Measurements from ENCODE around the gene ZER1.

The ZER1 gene

DNA sequence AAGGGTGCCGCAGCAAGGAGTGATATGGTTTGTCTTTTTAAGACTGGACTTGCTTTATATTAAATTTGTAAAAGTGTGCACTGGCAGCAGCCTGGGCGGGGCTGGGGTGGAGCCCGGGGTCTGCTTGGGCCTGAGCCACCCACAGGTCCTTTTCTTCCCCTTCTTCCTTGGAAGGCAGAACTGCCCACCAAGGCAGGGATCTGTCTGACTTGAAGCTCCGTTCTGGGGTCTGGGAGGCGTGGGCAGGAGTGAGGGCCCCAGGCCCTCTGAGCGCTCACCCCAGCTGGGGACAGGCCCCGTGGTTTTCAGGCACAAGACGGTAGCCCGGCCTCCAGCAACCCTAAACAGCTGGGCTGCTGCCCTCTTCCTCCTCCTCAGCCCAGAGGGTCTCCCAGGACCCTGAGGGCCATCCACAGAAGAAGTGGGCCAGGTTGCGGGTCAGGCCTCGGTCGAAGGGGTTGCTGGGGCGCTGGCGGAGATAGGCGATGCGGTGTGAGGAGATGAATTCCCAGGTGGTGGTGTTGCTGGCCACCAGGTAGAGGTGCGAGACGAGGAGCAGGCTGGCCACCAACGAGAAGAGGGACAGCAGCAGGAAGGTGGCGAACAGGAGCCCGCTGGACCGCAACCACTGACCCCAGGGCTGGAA lies 50.8 kb downstream of the ZER1 start:
- Histone ChIP-seq H3K36me3 (peaks cover 64% of the 10 kb centered on the region), H3K4me3 (no peak overlapping the region), H3K9me3 (no peaks in the 10 kb centered on the region), H3K4me2 (peak overlapping the region; percentile 26; the same call in 1 of the 2 replicates), H3K4me1 (peaks cover 58% of the 10 kb centered on the region), H3K27ac (peak overlapping the region; percentile 35; the same call in 1 of the 2 replicates), H3K27me3 (no peaks in the 10 kb centered on the region), H4K20me1 (no peaks in the 10 kb centered on the region), H3K9ac (0 out of 2 replicates have a peak overlapping the region, but pooled peaks have one; percentile 41)
- no peak for TF ChIP-seq Cebpa-rat (IDR thresholded peaks at IDR 0.05)

DNA sequence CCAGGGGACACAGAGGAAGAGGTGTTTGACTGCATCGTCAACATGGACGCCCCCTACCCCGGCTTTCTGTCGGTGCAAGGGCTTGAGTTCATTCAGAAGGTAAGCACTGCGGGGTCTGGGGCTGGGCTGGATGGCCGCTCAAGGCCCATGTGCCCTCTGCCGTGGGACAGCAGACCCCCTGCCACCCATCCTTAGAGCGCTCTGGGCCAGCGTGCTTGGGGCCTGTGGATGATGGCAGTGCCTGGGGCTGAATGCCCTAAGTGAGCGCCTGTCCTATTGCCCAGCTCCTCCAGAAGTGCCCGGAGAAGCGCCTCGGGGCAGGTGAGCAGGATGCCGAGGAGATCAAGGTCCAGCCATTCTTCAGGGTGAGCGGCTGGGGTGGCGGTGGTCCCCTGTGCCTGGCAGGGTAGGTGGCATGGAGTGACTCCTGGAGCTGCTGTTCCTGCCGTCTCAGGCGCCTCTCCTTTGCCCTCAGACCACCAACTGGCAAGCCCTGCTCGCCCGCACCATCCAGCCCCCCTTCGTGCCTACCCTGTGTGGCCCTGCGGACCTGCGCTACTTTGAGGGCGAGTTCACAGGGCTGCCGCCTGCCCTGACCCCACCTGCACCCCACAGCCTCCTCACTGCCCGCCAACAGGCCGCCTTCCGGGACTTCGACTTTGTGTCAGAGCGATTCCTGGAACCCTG lies 51.7 kb downstream of the ZER1 start:
- Histone ChIP-seq H3K4me2 (peak overlapping the region; percentile 26; the same call in 1 of the 2 replicates), H3K9me3 (no peaks in the 10 kb centered on the region), H3K27ac (peak overlapping the region; percentile 35; the same call in 1 of the 2 replicates), H3K27me3 (no peaks in the 10 kb centered on the region), H3K4me1 (peaks cover 50% of the 10 kb centered on the region), H3K4me3 (no peak overlapping the region), H3K36me3 (peaks cover 73% of the 10 kb centered on the region), H3K9ac (0 out of 2 replicates have a peak overlapping the region, but pooled peaks have one; percentile 41), H4K20me1 (no peaks in the 10 kb centered on the region)
- no peak for TF ChIP-seq Cebpa-rat (IDR thresholded peaks at IDR 0.05)

DNA sequence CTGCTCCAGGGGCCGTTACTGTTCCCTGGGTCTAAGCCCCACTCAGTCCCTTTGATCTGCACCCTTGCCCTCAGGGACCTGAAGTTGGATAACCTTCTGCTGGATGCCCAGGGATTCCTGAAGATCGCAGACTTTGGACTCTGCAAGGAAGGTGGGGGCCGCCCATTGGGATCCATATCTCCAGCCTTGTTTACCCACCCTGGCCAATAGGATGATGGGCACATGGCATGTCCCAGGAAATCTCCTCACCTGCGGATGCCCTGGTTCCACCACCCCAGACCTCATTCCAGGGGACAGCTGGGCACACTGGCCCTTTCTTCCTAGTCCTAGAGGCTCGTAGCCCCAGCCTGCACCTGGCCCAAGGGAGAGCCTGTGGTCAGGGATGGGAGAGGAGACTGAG lies 53.3 kb downstream of the ZER1 start:
- Histone ChIP-seq H3K9ac (no peak overlapping the region), H3K4me1 (peaks cover 46% of the 10 kb centered on the region), H3K27me3 (no peaks in the 10 kb centered on the region), H3K9me3 (no peaks in the 10 kb centered on the region), H3K27ac (no peak overlapping the region), H3K4me3 (no peak overlapping the region), H3K36me3 (peaks cover 89% of the 10 kb centered on the region), H4K20me1 (no peaks in the 10 kb centered on the region), H3K4me2 (no peak overlapping the region)
- no peak for TF ChIP-seq Cebpa-rat (IDR thresholded peaks at IDR 0.05)

DNA sequence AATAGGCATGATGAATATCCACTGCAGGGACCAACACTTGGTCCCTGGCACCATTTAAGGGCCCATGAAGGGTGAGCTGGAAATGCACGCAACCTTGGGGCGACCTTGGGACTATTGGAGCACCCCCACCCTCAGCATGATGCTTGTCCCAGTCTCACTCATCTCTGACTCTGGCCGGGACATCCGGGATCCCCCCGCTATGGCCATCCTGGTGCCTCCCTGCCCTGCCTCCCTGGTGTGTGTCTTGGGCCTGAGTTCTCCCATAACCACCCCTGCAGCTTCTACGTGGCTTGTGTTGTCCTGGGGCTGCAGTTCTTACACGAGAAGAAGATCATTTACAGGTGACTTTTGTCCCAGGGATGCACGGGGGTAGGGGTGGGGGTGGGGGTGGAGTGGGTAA lies 53.7 kb downstream of the ZER1 start:
- Histone ChIP-seq H3K9me3 (no peaks in the 10 kb centered on the region), H3K4me1 (peaks cover 42% of the 10 kb centered on the region), H3K9ac (no peak overlapping the region), H4K20me1 (no peaks in the 10 kb centered on the region), H3K27ac (no peak overlapping the region), H3K4me3 (no peak overlapping the region), H3K4me2 (no peak overlapping the region), H3K36me3 (peaks cover 93% of the 10 kb centered on the region), H3K27me3 (no peaks in the 10 kb centered on the region)
- TF ChIP-seq Cebpa-rat (IDR thresholded peaks at IDR 0.05), result no peak

DNA sequence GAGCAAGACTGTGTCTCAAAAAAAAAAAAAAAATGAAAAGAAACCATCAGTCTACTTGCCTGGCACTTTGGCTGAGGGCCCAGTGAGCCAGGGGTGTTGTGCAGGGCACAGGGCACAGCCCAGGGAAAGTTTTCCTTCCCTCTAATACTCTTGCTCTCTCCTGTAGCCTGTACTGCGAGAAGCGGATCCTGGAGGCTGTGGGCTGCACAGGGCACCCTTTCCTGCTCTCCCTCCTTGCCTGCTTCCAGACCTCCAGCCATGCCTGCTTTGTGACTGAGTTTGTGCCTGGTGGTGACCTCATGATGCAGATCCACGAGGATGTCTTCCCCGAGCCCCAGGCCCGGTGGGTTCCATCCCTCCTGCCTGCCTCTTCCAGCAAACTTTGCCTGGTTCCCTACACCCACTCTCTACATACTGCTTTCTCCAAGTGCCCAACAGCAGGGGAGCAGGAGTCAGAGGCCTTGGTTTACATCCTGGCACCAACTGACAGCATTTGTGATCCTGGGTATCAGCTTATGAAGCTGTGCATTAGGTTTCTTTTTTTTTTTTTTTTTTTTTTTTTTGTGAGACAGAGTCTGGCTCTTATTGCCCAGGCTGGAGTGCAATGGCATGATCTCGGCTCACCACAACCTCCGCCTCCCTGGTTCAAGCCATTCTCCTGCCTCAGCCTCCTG lies 55.0 kb downstream of the ZER1 start:
- peaks cover 99% of the 10 kb centered on the region for H3K36me3 ChIP-seq
- H3K27me3 ChIP-seq, result no peaks in the 10 kb centered on the region
- H3K27ac ChIP-seq, result no peak overlapping the region
- H3K4me2 ChIP-seq, result no peak overlapping the region
- TF ChIP-seq Cebpa-rat (IDR thresholded peaks at IDR 0.05), result no peak
- H3K4me1 ChIP-seq, result peaks cover 28% of the 10 kb centered on the region
- H3K9me3 ChIP-seq, result no peaks in the 10 kb centered on the region
- no peak overlapping the region for H3K9ac ChIP-seq
- no peaks in the 10 kb centered on the region for H4K20me1 ChIP-seq
- no peak overlapping the region for H3K4me3 ChIP-seq

DNA sequence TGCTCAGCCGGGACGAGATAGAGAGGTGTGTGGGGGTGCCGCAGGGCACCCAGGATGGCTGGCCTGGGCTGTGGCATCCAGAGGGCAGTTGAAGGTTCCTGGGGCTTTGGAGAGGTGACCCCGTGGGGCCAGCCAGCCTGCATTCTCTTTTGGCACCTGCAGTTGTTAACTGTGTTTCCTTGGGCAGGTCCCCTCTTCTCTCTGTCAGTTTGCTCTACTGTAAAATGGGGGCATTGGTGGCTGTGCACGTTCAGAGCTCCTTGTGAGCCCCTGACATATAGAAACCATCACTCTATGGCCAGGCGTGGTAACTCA lies 56.3 kb downstream of the ZER1 start:
- peaks cover 18% of the 10 kb centered on the region for H3K4me1 ChIP-seq
- H3K4me2 ChIP-seq, result no peak overlapping the region
- H3K27me3 ChIP-seq, result no peaks in the 10 kb centered on the region
- no peaks in the 10 kb centered on the region for H3K9me3 ChIP-seq
- no peak for TF ChIP-seq Cebpa-rat (IDR thresholded peaks at IDR 0.05)
- no peaks in the 10 kb centered on the region for H4K20me1 ChIP-seq
- peaks cover 99% of the 10 kb centered on the region for H3K36me3 ChIP-seq
- 0 out of 2 replicates have a peak overlapping the region, but pooled peaks have one; percentile 6 for H3K9ac ChIP-seq
- no peak overlapping the region for H3K27ac ChIP-seq
- H3K4me3 ChIP-seq, result no peak overlapping the region

DNA sequence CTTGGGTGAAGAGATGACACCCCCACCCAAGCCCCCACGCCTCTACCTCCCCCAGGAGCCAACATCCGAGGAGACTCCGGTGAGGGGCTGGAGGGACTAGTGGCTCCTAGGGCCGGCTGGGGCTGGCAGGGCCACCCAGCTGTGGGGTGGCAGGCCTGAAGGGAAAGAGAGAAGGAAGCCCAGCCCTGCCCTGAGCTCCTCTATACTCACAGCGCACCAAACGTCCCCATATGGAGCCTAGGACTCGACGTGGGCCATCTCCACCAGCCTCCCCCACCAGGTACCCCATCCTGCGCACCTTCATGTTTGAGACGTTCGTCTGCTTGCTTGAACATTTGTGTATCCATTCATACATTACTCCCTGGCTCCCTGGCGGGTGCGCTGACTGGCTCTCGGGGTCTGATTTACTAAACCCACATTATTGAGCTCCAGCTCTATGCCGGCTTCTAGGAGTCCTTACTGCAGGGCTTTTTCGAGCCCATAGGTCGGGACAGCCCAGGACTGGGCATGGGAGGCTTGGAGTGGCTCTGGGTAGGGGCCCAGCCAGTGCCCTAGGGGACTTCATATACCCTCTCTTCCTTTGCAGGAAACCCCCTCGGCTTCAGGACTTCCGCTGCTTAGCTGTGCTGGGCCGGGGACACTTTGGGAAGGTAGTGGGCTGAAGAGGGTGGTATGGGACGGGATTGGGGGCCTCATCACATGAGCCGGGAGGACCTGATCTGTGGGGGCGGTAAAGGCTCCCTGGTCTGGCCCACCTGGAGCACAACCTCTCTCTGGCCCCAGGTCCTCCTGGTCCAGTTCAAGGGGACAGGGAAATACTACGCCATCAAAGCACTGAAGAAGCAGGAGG lies 56.9 kb downstream of the ZER1 start:
- Histone ChIP-seq H3K36me3 (peaks cover 99% of the 10 kb centered on the region), H3K4me3 (no peak overlapping the region), H3K9ac (0 out of 2 replicates have a peak overlapping the region, but pooled peaks have one; percentile 6), H3K27me3 (no peaks in the 10 kb centered on the region), H3K4me2 (no peak overlapping the region), H3K9me3 (no peaks in the 10 kb centered on the region), H3K27ac (no peak overlapping the region), H4K20me1 (no peaks in the 10 kb centered on the region), H3K4me1 (peaks cover 13% of the 10 kb centered on the region)
- no peak for TF ChIP-seq Cebpa-rat (IDR thresholded peaks at IDR 0.05)

DNA sequence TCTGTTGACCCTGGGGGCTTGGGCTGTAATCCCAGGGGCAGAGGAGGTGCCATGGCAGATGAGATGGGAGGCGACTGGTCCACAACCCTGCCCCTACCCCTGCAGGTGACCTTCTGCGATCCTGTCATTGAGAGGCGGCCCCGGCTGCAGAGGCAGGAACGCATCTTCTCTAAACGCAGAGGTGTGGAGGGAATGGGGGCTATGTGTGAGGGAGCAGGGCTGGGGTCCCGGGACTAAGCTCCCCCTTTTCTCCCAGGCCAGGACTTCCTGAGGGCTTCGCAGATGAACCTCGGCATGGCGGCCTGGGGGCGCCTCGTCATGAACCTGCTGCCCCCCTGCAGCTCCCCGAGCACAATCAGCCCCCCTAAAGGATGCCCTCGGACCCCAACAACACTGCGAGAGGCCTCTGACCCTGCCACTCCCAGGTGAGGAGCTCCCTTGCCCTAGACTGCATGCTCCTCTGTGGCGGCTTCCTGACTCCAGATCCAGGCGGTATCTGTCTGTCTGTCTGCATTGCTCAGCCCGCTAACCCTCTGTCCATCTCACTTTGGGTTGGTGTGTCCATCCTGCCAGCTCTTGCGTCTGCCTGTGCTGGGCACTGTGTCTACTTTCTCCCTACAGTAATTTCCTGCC lies 57.7 kb downstream of the ZER1 start:
- no peak overlapping the region for H3K4me2 ChIP-seq
- peaks cover 95% of the 10 kb centered on the region for H3K36me3 ChIP-seq
- H3K27ac ChIP-seq, result no peak overlapping the region
- no peak overlapping the region for H3K4me3 ChIP-seq
- no peak for TF ChIP-seq Cebpa-rat (IDR thresholded peaks at IDR 0.05)
- H3K27me3 ChIP-seq, result no peaks in the 10 kb centered on the region
- H3K9me3 ChIP-seq, result no peaks in the 10 kb centered on the region
- H3K9ac ChIP-seq, result no peak overlapping the region
- H3K4me1 ChIP-seq, result peaks cover 7% of the 10 kb centered on the region; the same call in 1 of the 2 replicates
- H4K20me1 ChIP-seq, result no peaks in the 10 kb centered on the region

DNA sequence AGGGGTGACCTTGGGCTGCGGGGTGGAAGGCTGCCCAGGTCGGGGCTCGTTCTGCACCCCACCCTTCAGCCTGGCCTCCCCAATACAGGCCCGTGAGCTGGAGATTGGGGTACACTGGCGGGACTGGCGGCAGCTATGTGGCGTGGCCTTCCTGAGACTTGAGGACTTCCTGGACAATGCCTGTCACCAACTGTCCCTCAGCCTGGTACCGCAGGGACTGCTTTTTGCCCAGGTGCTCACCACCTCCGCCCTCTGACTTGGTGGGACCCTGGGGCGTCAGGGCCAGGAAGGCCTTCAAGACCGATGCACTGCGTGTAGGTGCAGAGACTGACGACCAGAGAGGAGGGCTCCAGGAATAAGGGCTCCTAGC lies 58.3 kb downstream of the ZER1 start:
- Histone ChIP-seq H3K9me3 (no peaks in the 10 kb centered on the region), H3K4me2 (no peak overlapping the region), H3K36me3 (peaks cover 95% of the 10 kb centered on the region), H3K9ac (no peak overlapping the region), H3K4me3 (no peak overlapping the region), H3K27ac (no peak overlapping the region), H4K20me1 (no peaks in the 10 kb centered on the region), H3K27me3 (no peaks in the 10 kb centered on the region), H3K4me1 (peaks cover 7% of the 10 kb centered on the region; the same call in 1 of the 2 replicates)
- TF ChIP-seq Cebpa-rat (IDR thresholded peaks at IDR 0.05), result no peak

All from BLaER1 (cell line).